ENCODE measurements around the gene PCDHGA11.
"Not testable (repeated sequence)": the region's sequence is repeated elsewhere in the genome, so short reads cannot be mapped to it uniquely, and the experiment has no call there.

PCDHGA11 gene

DNA sequence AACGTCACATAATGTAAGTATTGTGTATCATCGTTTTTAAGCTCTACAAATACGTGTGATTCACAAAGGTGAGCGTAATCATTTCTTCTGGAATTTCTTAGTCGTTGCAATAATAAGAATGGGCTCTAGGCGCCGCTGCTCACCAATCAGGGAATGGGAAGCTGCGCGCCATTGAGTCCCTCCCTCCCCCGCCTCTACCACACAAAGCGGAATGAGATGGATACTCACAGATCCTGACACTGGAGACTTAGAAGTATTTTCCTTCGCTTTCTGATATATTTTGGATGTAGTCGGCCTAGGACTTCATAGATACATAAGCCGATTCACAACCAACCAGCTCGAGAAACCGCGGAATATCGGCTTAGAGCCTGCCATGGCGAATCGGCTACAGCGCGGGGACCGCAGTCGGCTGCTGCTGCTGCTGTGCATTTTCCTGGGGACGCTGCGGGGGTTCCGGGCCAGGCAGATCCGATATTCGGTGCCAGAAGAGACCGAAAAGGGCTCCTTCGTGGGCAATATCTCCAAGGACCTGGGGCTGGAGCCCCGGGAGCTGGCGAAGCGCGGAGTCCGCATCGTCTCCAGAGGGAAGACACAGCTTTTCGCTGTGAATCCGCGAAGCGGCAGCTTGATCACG lies at the start of gene PCDHGA11:
PCDHGA11 (plus strand) TSS at position 197 of the 634 bp plus-strand sequence; CDS start at position 374, 177 bp downstream.
- no peak for DNase-seq (ENCODE audit: low read depth in 1 of 2, low spot score in 1 of 2)
- in situ Hi-C loops (cut with HindIII; ENCODE audit: low pct_unique_long_range_greater_than_20kb, low sequenced_read_pairs): no loop called here
- no peak for TF ChIP-seq JUND (IDR thresholded peaks at IDR 0.05; ENCODE audit: low read depth)

DNA sequence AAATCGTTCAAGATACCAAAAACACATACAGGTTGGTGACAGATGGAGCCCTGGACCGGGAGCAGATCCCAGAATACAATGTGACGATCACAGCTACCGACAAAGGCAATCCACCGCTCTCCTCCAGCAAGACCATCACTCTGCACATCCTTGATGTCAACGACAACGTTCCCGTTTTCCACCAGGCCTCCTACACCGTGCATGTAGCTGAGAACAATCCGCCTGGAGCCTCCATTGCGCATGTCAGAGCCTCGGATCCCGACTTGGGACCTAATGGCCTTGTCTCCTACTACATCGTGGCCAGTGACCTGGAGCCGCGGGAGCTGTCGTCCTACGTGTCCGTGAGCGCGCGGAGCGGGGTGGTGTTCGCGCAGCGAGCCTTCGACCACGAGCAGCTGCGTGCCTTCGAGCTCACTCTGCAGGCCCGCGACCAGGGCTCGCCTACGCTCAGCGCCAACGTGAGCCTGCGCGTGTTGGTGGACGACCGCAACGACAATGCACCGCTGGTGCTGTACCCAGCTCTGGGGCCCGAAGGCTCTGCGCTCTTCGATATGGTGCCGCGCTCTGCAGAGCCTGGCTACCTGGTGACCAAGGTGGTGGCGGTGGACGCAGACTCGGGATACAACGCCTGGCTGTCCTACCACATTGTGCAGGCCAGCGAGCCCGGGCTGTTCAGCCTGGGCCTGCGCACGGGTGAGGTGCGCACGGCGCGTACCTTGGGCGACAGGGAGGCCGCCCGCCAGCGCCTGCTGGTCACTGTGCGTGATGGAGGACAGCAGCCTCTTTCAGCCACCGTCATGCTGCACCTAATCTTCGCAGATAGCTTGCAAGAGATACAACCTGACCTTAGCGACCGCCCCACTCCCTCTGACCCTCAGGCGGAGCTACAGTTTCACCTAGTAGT lies 49.0 kb upstream of the PCDHGA11 start:
- in situ Hi-C loops (cut with HindIII; ENCODE audit: low pct_unique_long_range_greater_than_20kb, low sequenced_read_pairs): no loop called here
- no peak for TF ChIP-seq JUND (IDR thresholded peaks at IDR 0.05; ENCODE audit: low read depth)
- DNase-seq (ENCODE audit: low read depth in 1 of 2, low spot score in 1 of 2): no peak

DNA sequence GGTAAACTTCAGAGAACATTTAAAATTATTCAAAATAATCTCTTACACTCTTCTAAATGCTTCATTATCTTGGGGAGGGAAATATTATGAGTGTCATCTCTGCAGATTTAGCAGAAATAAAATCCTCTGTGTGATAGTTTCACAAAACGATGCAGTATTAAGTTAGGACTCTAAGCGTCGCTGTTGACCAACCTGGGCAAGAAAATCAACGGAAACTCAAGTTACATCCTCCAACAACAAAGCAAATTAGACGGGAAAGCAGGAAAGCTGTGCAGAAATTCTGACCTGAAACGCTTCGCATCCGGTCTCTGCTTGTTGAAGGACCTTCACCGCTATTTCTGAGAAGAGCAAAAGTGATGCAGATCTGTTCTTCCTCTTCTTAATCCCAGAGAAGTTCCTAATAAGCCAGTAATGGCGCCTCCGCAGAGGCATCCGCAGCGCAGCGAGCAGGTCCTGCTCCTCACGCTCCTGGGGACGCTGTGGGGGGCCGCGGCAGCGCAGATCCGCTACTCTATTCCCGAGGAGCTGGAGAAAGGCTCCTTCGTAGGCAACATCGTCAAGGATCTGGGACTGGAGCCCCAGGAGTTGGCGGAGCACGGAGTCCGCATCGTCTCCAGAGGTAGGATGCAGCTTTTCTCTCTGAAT lies 47.1 kb upstream of the PCDHGA11 start, which contains the start of gene PCDHGA6:
PCDHGA6 (plus strand) TSS at position 219 of the 645 bp plus-strand sequence; CDS start at position 412, 193 bp downstream.
- TF ChIP-seq JUND (IDR thresholded peaks at IDR 0.05; ENCODE audit: low read depth): no peak
- in situ Hi-C loops (cut with HindIII; ENCODE audit: low pct_unique_long_range_greater_than_20kb, low sequenced_read_pairs): no loop called here
- DNase-seq (ENCODE audit: low read depth in 1 of 2, low spot score in 1 of 2): peak; percentile 55 to 70

- in situ Hi-C loops (cut with HindIII; ENCODE audit: low pct_unique_long_range_greater_than_20kb, low sequenced_read_pairs): no loop called here
- DNase-seq (ENCODE audit: low read depth in 1 of 2, low spot score in 1 of 2): no peak
- no peak for TF ChIP-seq JUND (IDR thresholded peaks at IDR 0.05; ENCODE audit: low read depth)
These were observed 46.2 kb upstream of the PCDHGA11 start for GRCh38 chr5:141374627-141375026.

DNA sequence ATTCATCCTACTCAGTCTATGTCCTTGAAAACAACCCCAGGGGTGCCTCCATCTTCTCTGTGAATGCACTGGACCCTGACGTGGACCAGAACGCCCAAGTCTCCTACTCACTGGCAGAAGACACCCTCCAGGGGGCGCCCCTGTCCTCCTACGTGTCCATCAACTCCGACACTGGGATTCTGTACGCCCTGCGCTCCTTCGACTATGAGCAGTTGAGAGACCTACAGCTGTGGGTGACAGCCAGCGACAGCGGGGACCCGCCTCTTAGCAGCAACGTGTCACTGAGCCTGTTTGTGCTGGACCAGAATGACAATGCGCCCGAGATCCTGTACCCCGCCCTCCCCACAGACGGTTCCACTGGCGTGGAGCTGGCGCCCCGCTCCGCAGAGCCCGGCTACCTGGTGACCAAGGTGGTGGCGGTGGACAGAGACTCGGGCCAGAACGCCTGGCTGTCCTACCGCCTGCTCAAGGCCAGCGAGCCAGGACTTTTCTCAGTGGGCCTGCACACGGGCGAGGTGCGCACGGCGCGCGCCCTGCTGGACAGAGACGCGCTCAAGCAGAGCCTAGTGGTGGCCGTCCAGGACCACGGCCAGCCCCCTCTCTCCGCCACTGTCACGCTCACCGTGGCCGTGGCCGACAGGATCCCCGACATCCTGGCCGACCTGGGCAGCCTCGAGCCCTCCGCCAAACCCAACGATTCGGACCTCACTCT lies 45.3 kb upstream of the PCDHGA11 start:
- in situ Hi-C loops (cut with HindIII; ENCODE audit: low pct_unique_long_range_greater_than_20kb, low sequenced_read_pairs); DNase-seq (ENCODE audit: low read depth in 1 of 2, low spot score in 1 of 2): not testable (repeated sequence)

DNA sequence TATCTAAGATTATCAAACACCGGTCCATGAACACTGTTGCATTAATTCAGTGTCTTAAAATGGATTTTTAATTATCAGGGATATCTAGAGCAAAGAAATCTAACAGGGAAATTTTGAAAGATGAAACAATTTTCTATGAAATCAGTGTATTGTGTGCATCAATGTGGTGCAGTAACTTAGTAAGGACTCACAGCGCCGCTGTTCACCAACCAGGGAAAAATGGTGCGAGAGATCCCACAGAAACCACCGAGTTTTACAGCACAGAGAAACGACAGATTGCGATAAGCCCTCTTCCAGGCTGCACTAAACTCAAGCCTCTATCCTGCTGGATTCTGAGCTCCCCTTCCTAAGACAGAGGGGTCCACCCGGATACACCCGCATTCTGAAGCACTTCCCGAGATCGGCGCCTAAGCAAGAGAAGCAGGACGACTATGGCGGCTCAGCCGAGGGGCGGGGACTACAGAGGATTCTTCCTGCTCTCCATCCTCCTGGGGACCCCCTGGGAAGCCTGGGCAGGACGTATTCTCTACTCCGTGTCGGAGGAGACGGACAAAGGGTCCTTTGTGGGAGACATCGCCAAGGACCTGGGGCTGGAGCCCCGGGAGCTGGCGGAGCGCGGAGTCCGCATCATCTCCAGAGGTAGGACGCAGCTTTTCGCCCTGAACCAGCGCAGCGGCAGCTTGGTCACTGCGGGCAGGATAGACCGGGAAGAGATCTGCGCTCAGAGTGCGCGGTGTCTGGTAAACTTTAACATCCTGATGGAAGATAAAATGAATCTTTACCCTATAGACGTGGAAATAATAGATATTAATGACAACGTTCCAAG lies 38.2 kb upstream of the PCDHGA11 start, which contains the start of gene PCDHGA7:
PCDHGA7 (plus strand) TSS at position 274 of the 826 bp plus-strand sequence; CDS start at position 432, 158 bp downstream.
- no peak for TF ChIP-seq JUND (IDR thresholded peaks at IDR 0.05; ENCODE audit: low read depth)
- in situ Hi-C loops (cut with HindIII; ENCODE audit: low pct_unique_long_range_greater_than_20kb, low sequenced_read_pairs): no loop called here
- DNase-seq (ENCODE audit: low read depth in 1 of 2, low spot score in 1 of 2): peak; percentile 82 to 88

GRCh38 chr5:141383345-141383744 lies 37.5 kb upstream of the PCDHGA11 start:
- TF ChIP-seq JUND (IDR thresholded peaks at IDR 0.05; ENCODE audit: low read depth): no peak
- no peak for DNase-seq (ENCODE audit: low read depth in 1 of 2, low spot score in 1 of 2)
- in situ Hi-C loops (cut with HindIII; ENCODE audit: low pct_unique_long_range_greater_than_20kb, low sequenced_read_pairs): no loop called here

DNA sequence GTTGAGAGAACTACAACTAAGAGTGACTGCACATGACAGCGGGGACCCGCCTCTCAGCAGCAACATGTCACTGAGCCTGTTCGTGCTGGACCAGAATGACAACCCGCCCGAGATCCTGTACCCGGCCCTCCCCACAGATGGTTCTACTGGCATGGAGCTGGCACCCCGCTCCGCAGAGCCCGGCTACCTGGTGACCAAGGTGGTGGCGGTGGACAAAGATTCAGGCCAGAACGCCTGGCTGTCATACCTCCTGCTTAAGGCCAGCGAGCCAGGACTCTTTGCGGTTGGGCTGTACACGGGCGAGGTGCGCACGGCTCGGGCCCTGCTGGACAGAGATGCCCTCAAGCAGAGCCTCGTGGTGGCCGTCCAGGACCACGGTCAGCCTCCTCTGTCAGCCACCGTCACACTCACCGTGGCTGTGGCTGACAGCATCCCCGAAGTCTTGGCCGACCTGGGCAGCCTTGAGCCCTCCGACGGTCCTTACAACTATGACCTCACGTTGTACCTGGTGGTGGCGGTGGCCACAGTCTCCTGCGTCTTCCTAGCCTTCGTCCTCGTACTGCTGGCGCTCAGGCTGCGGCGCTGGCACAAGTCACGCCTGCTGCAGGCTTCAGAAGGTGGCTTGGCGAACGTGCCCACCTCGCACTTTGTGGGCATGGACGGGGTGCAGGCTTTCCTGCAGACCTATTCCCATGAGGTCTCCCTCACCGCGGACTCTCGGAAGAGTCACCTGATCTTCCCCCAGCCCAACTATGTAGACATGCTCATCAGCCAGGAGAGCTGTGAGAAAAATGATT lies 36.2 kb upstream of the PCDHGA11 start:
- in situ Hi-C loops (cut with HindIII; ENCODE audit: low pct_unique_long_range_greater_than_20kb, low sequenced_read_pairs): no loop called here

GRCh38 chr5:141387557-141388311 lies 33.1 kb upstream of the PCDHGA11 start, which contains the start of gene PCDHGB4:
TSS of gene PCDHGB4 (plus strand) at chr5:141387698. CDS start at chr5:141387885, 187 bp downstream.
- in situ Hi-C loops (cut with HindIII; ENCODE audit: low pct_unique_long_range_greater_than_20kb, low sequenced_read_pairs): not testable (repeated sequence)

More for the DNA sequence above, 36.2 kb upstream of the PCDHGA11 start:
- no peak for DNase-seq (ENCODE audit: low read depth in 1 of 2, low spot score in 1 of 2)
- TF ChIP-seq JUND (IDR thresholded peaks at IDR 0.05; ENCODE audit: low read depth): no peak

GRCh38 chr5:141388661-141389060 lies 32.2 kb upstream of the PCDHGA11 start:
- DNase-seq (ENCODE audit: low read depth in 1 of 2, low spot score in 1 of 2): no peak
- TF ChIP-seq JUND (IDR thresholded peaks at IDR 0.05; ENCODE audit: low read depth): no peak
- in situ Hi-C loops (cut with HindIII; ENCODE audit: low pct_unique_long_range_greater_than_20kb, low sequenced_read_pairs): no loop called here

More at GRCh38 chr5:141387557-141388311, 33.1 kb upstream of the PCDHGA11 start, which contains the start of gene PCDHGB4:
- peak in 1 of 2 experiments; percentile 63 for DNase-seq (ENCODE audit: low read depth in 1 of 2, low spot score in 1 of 2)
